Activated T-helper 1 cell treated with anti-CD3 and anti-CD28 coated beads, Interleukin-2, amount 50 U/mL, for 16 hours (primary cell): ENCODE data around the gene FAU.
A peak's percentile ranks its signal among the peaks of the same experiment; 100 is the strongest.

Source experiments
- DNase-seq, 2 donors: peaks; one replicate each; pipeline ENCODE4 v3.0.0-alpha.2; 2020; ENCODE audit warnings: low read depth in 1 of 2, low spot score in 1 of 2

Gene FAU

DNA sequence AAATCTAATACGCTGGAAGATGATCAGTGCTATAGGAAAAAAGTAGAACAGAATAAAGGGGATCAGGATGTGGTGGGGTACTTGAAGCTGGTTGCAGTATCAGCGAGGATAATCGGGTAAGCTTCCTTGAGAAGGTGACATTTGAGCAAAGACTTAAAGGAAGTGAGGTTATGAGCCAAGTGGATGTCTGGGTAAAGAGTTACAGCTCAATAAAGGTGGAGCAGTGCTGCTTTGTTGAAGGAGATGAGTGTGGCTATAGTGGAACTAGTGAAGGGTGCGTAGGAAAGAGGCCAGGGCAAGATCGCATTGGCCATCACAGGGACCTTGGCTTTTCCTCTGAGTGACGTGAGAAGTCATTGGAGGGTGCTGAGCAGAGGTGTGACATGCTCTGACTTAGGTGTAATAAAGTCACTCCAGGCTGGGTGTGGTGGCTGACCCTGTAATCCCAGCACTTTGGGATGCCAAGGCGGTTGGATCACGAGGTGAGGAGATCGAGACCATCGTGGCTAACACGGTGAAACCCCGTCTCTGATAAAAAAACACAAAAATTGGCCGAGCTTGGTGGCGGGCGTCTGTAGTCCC is 14.7 kb upstream of the FAU start:
- DNase-seq: no peak

DNA sequence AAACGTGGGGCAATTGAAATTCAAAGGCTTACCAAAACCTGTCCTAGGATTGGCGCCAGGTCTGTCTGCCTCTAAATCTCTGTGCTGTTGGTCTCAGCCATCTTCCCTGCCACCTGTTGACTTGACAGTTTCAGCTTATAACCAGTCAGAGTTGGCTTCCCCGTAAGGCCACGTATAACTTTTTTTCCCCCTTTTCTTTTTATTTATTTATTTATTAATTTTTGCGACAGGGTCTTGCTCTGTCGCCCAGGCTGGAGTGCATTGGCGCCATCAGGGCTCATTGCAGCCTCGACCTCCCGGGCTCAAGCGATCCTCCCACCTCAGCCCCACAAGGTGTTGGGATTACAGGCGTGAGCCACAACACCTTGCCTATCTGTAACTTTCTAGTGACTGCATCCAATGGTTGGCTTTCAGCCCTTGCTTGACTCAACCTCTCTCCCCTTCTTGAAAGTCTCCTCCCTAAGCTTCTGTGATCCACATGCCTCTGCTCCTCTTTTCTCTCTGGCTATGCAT is 13.8 kb upstream of the FAU start:
- no peak for DNase-seq

DNA sequence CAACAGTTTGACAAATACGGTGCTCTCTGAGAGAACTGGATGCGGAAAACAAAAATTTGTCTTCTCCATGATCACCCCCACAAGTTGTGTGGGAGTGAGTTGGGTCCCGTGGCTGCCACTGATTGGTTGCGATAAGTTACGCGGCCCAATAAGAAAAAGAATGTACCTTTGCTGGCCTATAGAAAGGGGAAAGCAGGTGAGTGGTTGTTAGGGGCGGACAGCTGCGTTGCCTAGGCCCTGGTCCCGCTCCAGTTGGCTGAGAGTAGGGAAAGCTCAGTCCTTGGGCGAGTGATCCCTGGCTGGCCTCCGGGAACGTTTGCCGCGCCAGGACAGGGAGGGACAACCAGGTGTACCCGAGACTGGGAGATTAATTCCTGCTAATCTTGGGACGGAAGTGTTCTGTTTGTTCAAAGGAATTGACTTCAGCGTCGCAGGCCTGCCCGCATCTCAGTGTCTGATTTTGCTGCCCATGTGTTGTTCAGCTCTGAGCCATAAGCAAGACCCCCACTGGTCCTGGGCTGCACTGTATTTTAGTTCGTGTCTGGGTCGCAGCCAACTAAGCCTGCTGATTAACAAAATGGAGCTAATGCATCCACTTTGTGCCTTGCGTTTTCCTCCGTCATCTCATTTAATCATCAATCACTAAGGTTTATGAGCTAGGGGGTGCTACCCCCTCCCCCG is 13.2 kb upstream of the FAU start:
- peak; percentile 59 to 75 for DNase-seq

DNA sequence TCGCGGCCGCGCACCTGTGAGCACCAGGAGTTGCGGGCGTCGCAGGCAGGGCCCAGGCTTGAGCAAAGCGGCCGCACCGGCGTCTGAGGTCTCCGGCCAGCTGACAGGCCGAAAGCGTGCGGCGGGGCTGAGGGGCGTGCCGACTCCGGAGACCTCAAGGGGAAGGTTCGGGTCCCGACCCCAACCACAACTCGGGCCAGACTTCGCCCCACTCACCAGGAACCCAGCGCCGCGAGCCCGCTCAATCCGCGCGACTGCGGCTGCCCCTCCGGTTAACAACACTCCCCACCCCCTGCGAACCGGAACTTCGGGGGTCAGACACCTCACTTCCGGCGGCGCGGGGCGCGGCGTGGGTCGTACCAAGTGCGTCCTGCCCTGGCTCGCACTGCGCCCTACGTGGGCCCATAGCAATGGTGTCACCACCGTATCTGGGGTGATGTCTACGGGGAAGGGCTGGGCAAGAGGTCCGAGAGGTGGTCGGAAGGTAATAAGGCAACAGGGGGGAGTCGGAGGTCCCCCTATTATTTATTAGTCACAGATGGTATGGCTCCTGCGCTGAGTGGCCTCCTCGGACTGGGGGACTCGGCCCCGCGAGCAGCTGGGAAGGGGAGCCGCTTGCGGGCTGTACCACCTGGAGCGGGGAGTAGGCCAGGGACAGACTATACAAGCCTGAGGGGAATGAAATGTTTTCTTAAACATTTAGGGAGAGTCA is 12.5 kb upstream of the FAU start, which contains the start of gene SYVN1:
TSS of gene SYVN1 (minus strand) at position 280 of the 712 bp plus-strand sequence. CDS start 918 bp downstream, outside the sequence.
- DNase-seq: peak; percentile 86 to 88

DNA sequence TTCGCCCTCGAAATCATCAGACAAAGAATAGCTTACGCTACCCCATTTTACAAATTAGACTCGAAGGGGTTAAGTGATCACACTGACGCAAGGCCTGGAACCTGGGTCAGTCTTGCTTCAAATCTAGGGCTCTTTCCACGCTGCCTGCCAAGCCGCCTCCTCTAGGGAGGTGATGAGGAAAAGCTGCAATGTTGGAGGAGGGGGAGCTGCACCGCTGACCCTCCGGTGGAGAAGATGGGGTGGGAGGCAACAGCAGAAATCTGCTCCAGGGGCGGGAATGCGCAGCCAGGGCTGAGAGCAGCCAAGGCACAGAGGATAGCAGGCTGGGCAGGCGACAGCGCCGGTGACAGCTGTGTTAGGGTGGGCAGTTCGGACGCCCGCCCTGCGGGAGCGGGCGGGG is 11.8 kb upstream of the FAU start:
- DNase-seq: no peak

DNA sequence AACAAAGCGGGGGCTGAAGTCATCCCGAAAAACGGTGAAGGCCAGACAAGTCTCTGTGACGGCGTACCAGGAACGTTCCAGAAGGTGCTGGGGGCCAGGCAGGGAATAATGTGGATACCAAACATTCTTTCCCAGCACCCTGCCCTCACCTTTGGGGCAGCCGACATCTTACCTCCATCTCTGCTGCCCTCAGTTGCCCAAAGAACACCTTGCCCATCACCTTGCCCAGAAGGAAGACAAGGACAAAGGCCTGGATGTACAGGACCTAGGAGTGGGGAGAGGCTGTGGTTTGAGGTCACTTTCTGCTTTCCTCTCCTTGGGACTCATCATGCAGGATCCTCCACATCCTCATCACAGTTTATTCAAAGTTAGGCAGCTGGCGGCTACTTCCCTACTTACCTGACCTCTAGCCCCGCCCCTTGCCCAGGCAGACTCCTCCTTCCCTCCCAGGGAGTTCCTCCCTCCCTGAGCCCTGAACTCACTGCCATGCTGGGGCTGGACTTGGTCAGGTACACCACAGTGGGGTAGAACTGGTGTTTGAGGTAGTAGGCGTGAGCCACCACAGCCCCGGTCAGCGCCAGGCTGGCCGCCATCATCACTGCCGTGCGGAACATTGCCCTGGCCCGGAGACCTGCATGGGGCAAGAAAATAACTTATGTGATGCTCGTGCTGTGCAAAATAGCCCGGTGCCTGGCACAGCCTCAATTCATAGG is 11.2 kb upstream of the FAU start:
- DNase-seq: no peak

DNA sequence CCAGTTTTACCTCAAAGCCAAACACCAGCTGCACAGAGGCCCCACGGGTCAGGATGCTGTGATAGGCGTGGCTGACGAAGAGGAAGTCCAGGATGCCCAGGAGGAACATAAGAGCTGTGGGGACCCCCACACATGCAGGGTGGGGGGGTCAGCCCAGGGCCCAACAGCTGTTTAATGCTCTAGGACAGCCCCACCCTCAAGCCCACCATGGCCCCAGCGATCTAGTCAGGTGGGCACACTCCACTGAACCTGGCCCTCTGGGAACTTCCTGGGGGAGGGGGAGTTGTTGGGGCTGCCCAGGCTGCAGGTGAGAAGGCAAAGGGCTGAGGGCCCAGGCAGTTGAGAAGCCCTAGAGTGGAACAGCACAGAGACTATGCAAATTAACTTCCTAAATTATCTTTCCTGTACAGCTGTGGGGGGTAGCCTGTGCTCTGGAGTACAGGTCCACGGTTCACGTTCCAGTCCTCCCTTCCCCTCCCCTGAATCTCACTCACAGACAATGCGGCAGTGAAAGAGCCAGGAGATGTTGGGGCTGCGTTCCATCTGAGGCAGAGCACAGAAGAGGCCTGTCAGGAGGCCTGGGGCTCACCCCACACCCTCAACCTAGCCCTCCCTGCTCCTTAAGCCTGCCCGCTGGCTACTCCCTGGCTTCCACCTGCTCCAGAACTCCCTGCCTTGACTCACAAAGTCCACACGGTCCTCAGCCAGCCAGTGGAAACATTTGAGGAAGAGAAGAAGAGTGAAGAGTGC is 10.5 kb upstream of the FAU start:
- DNase-seq: no peak

DNA sequence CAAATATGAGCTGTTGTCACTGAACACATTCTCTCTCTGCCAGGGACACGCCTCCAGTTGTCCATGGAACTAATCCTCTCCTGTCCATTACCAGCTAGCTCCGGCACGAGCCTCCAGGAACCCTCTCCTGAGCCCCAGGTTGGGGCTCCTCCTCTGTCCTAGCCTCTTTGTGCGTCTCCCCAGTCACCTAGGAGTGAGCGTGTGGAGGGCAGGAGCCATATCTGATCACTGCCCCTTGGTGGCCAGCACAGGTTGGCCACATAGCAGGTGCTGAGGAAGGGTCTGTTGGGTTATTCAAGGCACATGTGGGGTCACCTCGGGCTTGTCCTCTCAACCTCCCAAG is 9.9 kb upstream of the FAU start:
- no peak for DNase-seq

DNA sequence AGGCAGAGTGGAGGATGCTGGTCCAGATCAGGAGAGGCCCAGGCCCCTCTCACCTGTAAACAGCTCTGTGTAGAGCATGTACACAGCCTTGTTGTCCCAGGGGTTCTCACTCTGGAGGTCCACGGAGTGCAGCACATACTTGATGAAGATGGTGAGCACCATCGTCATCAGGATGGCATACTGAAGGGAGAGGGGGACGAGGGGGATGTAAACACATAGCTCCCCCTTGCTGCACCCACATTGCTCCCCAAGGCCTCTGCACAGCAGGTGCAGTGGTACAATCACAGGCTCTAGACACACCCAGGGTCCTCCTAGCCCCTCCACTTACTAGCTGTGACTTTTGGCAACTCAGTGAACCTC is 9.5 kb upstream of the FAU start:
- no peak for DNase-seq

DNA sequence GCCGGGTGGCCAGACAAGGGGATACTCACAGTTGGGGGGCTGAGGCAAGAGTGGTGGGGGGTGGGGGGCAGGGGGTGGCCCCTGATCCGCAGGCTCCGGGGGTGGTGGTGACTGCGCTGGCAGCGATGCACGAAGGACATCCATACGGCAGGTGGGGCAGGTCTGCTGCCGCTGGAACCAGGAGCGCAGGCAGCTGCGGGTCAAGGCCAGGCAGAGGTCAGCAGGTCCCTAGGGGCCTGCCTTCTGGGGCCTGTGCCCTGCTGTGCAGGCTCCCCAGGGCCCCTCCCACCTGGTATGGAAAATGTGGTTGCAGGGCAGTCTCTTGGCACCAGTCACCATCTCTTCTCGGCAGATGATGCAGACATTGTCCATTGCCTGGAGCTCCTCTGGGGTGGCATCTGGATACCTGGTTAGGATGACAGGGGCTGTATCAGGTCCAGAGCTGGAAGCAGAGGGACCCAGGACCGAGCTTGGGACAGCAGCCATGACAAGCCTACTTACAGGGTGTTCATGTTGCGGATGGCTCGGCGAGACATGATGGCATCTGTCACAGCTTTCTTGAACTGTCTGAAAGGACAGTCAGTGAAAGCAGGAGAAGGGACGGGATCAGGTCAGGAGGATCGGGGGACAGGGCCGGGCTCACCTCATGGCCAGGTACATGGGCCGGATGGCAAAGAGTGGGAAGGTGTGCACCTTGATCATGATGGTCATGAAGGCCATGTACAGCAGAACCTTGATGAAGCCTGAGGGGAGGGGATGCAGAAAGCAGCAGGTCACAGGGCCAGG is 8.9 kb upstream of the FAU start:
- DNase-seq: no peak

DNA sequence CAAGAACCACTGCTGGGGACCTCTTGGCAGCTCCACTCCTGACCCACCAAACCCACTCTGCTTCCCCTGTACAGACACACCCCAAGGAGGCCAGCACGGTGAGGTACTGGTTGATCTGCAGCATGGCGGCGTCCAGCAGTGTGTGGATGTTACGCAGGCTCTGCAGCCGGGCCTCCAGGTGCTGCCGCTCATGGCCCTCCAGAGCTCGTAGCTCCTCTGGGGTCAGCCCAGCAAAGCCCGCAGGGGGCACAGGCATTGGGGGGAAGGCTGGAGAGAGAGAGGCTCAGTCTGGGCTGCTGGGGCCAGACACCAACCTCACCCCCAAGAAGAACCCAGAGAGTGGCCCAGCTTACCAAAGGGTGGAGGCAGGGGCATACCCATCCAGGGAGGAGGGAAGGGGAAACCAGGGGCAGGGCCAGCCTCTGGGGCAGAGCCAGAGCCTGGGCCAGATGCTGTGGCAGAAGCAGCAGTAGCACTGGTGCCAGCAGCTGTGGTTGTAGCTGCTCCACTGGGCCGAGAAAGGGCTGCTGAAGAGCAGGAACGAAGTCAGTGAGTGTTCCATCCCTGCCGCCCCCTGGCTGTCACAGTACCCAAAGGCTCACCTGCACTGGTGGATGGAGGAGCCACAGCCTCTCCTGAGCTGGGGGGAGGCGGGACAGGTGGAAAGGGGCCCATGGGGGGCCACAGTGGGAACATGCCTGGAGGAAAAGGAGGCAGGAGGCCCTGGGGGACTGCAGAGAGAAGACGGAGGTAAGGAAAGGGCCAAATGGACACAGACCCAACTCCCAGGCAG is 7.9 kb upstream of the FAU start:
- no peak for DNase-seq

DNA sequence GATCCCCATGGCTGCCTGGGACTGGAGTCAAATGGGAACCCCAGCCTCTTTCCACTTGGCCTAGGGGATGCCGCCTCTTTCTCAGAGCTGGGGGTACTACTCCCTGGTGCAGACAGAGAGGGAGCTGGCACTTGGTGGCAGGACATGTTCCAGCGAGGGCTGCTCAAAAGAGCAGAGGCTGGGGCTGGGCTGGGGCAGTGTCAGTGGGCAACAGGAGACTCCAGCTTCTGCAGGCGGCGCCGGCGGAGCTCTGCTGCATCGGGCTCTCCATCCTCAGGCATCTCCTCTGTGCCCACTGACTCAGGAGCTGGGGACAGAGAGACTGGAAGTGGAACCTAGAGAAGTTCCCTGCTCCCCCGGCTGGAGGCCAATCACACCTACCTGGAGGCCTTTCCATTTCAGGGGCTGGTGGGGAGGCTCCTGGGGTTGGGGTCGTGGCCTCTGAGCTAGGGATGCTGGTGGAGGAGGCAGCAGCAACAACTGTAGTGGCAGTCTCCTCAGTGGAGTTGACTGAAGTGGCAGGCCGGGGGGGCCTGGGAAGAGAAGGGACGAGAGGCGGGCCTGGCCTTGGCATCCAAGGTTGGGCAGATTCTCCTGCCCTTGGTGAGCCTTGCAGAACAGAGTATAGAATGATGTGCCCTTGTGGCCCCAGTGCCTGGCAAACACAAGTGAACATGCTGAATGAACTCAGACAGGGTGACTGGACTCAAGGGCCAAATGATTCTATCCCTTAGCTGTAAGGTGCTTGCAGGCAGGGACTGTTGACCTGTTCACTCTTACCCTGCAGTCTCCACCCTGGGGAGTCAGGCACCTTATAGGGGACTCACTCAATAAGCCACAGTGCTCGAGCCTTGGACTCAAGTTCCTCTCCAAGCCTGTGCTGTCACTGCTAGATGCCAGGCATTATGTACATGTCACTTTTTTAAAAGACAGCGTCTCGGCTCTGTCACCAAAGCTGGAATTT is 6.5 kb upstream of the FAU start:
- DNase-seq: no peak

DNA sequence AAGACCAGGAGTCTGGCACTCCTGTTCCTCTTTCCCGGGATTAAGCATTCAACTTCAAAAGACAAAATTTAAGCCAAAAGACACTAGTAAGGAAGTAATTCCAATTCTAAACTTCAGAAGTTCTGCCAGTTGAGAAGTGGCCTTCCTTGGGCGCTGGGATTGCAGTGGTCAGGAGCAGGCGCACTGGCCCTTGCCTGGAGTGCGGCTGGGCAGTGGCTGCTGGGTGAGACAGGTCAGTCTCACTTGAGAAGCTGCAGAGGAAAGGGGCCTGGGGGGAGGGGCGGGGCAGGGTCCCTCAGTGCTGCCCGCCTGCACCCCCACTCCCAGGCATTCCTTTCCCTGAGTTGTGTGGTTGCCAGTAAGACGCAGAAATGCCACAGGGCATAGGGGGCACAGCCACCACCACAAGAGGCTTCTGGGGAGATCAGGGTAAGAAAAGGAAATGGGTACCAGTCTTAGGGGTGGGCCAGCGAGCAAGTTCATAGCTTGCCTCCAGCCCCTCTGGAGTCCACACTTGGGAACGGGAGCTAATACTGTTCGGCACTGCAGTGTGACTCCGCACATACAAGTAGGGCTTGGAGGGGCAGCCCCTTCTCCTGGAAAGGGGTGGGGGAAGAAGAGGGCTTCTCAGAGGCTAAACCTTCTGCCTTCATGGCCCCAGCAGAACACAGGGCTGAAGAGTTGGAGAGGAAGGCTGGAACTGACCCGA is 5.7 kb upstream of the FAU start:
- DNase-seq: no peak

DNA sequence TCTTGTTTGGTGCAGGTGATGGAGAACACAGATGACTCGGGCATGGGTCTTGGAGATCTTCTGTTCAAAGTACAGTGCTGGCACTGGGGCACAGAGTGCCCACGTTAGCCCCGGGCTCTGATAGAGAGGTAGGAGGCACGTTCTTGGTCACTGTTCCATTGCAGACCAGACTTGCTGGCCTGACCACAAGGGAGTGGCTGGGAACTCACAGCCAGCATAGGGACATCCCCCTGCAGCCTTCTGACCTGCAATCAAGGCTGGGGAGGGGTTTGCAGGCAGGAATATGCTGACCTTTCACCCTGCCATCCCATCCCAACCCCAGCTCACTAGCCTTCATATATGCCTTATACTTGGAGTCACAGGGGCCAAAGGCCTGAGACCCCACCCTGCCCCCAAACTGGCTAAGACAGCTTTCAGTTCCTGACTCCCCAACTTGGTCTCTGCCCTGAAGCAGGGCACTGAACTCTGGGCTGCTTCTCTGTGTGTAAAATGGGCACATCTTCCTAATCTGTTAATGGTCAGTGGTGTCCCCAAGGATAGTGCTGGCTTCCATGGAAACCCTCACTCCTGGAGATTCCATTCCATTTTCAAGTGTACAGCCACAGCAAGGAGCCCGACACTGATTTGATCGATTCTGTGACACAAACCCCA is 4.8 kb upstream of the FAU start:
- DNase-seq: no peak

DNA sequence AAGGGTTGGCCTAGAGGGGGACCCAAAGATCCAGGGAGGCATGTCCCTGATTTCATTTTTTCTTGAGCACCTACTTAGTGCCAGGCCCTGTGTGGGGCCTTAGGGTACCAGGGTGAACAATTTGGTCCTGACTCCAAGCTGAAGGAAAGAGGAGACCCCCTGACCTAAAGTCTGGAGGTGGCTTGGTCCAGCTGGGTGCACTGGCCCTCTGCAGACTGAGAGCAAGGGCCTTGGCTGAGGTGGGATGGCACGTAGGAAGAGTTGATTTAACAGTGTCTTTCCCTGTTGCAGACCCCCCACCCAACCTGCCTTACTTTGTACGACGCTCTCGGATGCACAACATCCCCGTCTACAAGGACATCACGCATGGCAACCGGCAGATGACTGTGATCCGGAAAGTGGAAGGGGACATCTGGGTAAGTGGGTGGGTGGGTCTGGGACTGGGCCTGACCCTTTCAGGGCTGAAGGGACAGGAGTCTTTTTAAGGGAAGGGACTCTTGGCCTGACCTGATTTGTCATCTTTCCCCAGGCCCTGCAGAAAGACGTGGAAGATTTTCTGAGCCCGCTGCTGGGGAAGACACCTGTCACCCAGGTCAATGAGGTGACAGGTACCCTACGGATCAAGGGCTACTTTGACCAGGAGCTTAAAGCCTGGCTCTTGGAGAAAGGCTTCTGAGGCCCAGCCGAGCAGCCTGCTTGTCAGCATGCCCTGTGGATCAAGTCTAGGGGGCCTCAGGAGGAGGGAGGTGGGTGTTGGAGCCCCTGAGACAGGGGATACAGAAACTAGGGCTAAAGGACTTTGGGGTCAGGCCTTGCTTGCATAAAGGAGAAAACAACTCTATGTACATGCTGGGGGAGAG is 3.5 kb upstream of the FAU start:
- DNase-seq: no peak

DNA sequence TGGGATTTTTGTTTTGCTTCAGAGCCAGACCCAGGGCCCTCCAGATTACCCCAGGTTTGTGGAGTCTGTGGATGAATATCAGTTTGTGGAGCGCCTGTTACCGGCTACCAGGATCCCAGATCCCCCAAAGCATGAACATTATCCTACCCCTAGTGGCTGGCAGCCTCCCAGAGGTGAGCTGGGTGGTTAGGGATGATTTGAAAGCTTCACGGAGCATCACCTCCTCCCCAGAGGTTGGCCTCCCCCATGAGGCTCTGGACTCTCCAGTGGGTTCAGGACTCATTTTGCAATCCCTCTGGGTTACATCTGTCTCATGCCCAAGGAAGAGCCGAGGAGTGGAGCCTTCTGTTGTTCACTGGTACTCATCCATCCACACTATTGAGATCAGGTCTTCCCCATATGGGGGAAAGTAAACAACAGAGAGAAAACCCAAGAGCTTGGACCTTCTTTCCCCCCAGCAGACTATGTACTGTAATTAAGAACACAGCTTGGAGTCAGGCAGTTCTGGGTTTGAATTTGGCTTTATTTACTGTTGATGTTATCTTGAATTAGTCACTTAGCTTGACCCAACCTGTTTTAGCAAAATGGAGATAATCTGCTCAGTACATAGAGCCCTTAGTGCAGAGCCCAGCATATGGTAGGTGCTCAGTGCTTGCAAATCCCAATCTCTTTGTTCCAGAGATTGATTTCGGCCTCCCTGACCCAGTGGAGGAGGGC is 2.7 kb upstream of the FAU start:
- DNase-seq: no peak
